ENCODE data around the gene ABTB1.

Gene ABTB1

DNA sequence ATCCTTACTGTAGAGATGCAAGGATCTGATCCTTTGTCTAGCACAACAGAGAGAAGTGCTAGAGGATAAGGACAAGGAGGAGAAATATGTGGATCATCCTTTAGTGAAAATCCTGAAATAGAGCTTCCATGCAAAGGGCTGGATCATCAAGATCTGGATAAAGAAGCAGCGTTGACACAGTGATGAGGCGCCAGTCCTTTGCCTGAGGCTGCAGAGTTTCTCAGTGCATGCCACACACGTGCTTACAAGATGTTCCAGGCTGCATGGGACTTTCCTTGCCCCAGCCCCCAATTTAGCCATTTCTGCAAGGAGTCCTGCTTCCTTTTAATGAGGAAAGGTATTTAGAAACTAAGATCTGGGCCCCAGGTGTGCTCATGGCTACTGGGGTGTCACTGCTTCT lies 7.2 kb upstream of the ABTB1 start:
- no peak for DNase-seq (ENCODE audit: insufficient read length)
- TF ChIP-seq TAF1 (IDR thresholded peaks at IDR 0.05; ENCODE audit: borderline replicate concordance, low read depth, low read length) (no peak), POLR2AphosphoS5 (IDR thresholded peaks at IDR 0.05; ENCODE audit: low read depth, low read length) (no peak), POLR2A (IDR thresholded peaks at IDR 0.05; ENCODE audit: low read depth, low read length) (no peak)
- no peak for FAIRE-seq

DNA sequence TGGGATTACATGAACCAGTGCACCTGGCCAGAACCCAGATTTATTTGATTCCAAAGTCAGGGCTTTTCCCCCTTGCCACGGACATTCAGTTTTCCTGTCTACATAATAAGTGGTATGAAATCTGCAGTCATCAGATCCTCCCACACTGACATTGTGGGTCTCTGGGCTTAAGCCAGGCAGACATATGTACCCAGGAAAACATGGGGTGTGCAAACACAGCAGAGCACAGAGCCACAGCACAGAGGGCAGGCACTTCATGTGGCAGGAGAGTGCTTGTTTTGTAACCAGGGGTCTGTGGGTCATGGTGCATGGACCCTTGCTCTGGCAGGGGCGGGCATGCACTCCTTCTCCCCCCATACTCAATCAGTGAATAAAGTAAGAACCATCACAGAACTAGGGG lies 6.1 kb upstream of the ABTB1 start:
- FAIRE-seq (no peak), DNase-seq (ENCODE audit: insufficient read length) (no peak)
- TF ChIP-seq POLR2AphosphoS5 (IDR thresholded peaks at IDR 0.05; ENCODE audit: low read depth, low read length) (no peak), TAF1 (IDR thresholded peaks at IDR 0.05; ENCODE audit: borderline replicate concordance, low read depth, low read length) (no peak), POLR2A (IDR thresholded peaks at IDR 0.05; ENCODE audit: low read depth, low read length) (no peak)

DNA sequence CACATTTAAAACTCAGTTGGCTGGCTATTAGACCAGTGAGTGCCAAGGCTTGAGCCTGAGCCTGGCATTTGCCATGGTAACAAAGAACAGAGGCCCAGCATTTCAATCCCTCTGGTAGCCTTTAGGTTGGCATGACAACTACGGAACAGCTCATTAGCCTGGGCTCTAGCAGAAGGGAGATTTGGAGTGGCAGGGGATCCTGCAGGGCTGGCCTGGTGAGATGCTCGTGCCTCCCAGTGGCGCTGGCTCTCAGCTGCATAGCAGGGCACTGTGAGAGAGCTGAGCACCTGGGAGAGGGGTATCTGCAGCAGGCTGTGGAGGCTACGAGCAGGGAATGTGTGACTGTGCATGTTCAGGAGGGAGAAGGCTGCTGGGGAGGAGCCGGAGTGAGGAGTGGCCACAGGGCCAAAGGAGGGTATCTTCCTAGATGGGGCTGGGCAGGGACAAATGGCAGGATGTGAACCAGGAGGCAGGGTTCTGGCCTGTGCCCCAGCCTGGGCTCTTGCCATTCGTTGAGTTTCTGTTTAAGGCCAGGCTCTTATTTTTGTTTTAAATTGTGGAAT lies 5.6 kb upstream of the ABTB1 start:
- FAIRE-seq (no peak), DNase-seq (ENCODE audit: insufficient read length) (no peak)
- TF ChIP-seq POLR2AphosphoS5 (IDR thresholded peaks at IDR 0.05; ENCODE audit: low read depth, low read length), result no peak
- TF ChIP-seq POLR2A (IDR thresholded peaks at IDR 0.05; ENCODE audit: low read depth, low read length), result no peak
- TF ChIP-seq TAF1 (IDR thresholded peaks at IDR 0.05; ENCODE audit: borderline replicate concordance, low read depth, low read length), result no peak

DNA sequence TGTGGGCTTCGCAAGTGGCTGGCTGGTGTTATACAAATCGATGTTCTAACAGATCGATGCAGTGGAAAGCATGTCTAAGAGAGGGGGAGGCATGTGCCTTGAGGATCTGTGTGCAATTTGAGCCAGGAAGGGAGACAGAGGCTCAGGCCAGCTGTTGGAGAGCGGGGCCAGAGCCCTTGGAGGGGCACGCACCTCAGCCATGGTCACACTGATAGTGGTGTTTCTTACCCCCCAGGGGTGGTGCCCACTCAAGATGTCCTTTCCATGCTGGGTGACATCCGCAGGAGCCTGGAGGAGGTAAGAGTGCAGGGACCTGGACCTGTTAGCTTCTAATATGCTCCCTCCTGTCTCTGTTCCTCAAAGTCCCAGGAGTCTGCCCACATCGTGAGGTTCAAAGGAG lies 3.8 kb upstream of the ABTB1 start:
- DNase-seq (ENCODE audit: insufficient read length), result no peak
- no peak for TF ChIP-seq POLR2A (IDR thresholded peaks at IDR 0.05; ENCODE audit: low read depth, low read length)
- TF ChIP-seq TAF1 (IDR thresholded peaks at IDR 0.05; ENCODE audit: borderline replicate concordance, low read depth, low read length), result no peak
- FAIRE-seq, result no peak

DNA sequence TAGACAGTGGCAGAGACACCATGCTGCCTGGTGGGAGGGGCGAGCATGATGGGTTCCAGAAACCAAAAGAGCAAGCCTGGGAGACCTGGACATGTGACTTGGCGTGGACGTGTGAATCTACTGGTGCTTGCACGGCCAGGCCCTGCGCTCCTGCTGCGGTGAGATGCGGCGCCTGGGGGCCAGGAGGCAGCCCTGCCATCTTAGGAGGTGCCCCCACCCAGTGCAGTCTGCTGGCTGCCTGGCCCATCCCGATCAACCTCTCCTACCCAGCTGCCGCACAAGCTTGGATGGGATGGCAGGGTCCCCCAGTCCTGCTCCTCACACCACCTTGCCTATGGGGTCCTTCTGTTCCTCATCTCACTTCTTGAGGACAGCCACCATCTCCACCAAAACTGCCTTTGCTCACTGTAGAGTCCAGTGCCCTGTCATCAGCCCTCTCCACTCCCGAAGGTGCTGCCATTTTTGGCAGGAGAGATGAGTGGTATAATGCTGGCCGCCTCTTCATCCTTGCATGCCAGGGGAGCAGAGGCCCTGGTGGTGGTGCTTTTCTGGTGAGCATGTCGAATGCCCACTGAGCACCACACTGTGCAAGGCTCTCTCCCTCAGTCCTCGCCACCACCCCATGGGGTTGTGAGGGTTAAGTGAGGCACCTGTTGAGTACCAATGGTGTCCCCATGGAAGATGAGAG lies 3.1 kb upstream of the ABTB1 start:
- TF ChIP-seq TAF1 (IDR thresholded peaks at IDR 0.05; ENCODE audit: borderline replicate concordance, low read depth, low read length) (no peak), POLR2AphosphoS5 (IDR thresholded peaks at IDR 0.05; ENCODE audit: low read depth, low read length) (no peak), POLR2A (IDR thresholded peaks at IDR 0.05; ENCODE audit: low read depth, low read length) (no peak)
- FAIRE-seq, result no peak
- DNase-seq (ENCODE audit: insufficient read length), result no peak

DNA sequence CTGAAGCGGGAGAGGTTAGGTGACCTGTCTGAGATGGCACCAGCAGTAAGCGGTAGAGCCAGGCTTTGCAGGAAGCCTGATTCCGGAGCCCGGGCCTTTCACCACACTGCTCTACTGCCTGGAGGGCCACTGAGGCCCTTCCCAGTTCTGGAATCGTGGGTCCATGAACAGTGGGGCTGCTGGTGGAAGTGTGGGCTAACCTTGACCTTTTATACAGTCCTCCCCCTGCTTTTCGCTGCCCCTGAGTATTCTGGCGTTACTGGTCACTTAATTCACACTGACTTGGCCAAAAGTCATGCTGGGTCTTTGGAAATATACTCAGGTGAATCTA lies 2.6 kb upstream of the ABTB1 start:
- no peak for TF ChIP-seq POLR2A (IDR thresholded peaks at IDR 0.05; ENCODE audit: low read depth, low read length)
- TF ChIP-seq POLR2AphosphoS5 (IDR thresholded peaks at IDR 0.05; ENCODE audit: low read depth, low read length), result no peak
- TF ChIP-seq TAF1 (IDR thresholded peaks at IDR 0.05; ENCODE audit: borderline replicate concordance, low read depth, low read length), result no peak
- FAIRE-seq (no peak), DNase-seq (ENCODE audit: insufficient read length) (no peak)

DNA sequence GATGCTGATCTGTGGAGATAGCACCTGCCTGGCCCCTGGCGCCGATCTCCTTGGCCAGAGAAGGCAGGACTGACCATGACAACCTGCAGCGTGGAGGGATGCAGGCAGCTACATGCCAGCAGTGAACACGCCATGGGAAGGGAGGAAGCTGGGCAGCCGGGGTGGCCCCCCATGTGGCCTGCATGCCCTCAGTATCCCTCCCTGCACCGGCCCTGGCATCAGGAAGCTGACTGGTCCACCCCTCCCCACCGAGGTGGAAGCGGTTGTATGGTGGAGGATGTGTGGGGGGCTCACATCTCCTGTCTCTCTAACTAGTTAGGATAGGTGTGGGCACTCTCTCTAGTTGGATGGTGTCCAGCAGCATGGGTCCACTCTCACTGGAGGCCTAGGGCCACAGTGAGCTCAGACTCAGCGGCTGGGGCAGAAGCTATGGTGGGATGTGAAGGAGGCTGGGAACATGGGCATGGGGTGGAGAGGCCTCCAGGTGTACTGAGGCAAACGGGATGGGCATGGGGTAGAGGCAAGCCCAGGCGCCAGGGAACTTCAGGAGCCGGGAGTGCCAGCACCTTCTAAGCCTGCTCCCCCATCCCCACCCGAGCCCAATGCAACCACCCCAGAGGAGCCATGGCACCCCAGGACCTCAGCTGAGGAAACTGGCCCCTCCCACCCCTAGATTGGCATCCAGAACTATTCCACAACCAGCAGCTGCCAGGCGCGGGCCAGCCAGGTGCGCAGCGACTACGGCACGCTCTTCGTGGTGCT lies 1.8 kb upstream of the ABTB1 start:
- no peak for TF ChIP-seq TAF1 (IDR thresholded peaks at IDR 0.05; ENCODE audit: borderline replicate concordance, low read depth, low read length)
- TF ChIP-seq POLR2AphosphoS5 (IDR thresholded peaks at IDR 0.05; ENCODE audit: low read depth, low read length), result no peak
- TF ChIP-seq POLR2A (IDR thresholded peaks at IDR 0.05; ENCODE audit: low read depth, low read length), result no peak
- FAIRE-seq (no peak), DNase-seq (ENCODE audit: insufficient read length) (no peak)

DNA sequence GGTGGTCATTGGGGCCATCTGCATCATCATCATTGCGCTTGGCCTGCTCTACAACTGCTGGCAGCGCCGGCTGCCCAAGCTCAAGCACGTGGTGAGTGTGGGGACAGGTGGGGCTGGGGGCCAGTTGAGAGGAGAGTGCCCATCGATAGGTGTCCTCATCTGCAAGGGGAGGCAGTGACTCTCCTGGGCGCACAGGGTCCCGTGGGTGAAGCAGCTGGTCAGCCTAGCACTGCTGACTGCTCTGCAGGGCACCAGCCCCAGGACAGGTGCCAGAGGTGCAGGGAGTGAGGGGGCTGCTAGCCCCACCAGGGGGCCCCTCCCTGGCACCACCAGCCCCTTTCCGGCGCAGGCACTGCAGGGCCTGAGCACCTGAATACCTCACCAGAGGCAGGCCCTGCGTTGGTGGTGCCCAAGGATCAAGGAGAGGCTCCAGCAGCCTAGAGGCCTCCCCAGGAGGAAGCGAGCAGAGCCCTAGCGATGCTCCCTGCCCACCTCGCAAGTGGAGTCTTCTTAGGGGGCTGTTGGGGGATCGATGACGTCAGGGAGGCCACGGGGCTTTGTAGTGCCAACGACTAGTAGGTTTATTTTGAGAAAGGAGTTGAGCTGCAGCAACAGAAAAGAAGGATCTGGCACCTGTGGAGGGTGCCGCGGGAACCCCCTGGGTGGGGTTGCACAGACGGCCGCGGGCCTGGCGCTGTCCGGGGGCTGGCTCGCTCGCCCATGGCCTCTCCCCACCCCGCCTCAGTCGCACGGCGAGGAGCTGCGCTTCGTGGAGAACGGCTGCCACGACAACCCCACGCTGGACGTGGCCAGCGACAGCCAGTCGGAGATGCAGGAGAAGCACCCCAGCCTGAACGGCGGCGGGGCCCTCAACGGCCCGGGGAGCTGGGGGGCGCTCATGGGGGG lies 976 bp upstream of the ABTB1 start:
- peak; percentile 46 for FAIRE-seq
- peak; percentile 69; the same call in 1 of the 2 replicates for TF ChIP-seq POLR2AphosphoS5 (IDR thresholded peaks at IDR 0.05; ENCODE audit: low read depth, low read length)
- no peak for TF ChIP-seq TAF1 (IDR thresholded peaks at IDR 0.05; ENCODE audit: borderline replicate concordance, low read depth, low read length)
- TF ChIP-seq POLR2A (IDR thresholded peaks at IDR 0.05; ENCODE audit: low read depth, low read length), result peak; percentile 62
- peak; percentile 64 for DNase-seq (ENCODE audit: insufficient read length)

DNA sequence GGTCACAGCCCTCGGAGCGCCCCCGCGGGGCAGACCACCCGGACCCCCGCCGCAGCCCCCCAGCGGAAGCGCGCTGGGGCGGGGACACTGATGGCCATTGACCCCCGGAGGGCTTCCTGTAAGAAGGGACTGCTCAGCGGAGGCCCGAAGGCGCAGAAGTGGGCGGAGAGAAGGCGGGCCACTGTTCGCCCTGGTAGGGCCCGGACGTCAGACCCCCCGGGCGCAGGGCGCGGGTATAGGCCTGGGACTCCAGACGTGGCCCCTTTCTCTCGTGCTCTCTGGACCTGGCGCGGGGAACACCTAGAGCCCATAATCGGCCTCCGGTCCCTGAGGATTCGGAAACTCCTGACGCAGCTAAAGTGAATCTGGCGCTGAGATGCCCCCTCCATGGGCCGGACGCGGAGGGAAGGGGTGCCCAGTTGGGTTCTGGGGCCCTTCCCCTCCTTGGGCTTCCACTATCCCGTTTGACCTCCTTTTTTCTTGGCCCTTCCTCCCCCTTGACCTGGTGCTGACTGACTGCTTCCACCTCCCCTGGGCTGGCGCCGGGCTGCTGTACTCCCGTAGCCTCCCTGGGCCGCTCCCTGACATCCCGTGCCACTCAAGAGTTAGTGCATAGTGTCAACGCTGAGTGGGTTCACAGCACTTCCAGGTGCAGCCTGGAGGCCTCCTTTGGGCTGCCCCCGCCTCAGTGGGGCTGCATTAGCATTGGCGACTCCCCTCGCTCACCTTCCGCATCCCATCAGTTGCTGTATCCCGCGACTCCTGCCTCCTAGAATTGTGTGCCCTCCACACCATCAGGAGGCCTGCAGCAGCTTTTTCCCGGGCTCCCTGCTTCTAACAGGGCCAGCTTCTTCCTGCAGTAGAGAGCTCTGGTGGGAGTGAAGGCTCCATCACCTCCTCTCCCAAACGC lies 694 bp downstream of the ABTB1 start:
- TF ChIP-seq POLR2AphosphoS5 (IDR thresholded peaks at IDR 0.05; ENCODE audit: low read depth, low read length) (no peak), POLR2A (IDR thresholded peaks at IDR 0.05; ENCODE audit: low read depth, low read length) (no peak), TAF1 (IDR thresholded peaks at IDR 0.05; ENCODE audit: borderline replicate concordance, low read depth, low read length) (no peak)

DNA sequence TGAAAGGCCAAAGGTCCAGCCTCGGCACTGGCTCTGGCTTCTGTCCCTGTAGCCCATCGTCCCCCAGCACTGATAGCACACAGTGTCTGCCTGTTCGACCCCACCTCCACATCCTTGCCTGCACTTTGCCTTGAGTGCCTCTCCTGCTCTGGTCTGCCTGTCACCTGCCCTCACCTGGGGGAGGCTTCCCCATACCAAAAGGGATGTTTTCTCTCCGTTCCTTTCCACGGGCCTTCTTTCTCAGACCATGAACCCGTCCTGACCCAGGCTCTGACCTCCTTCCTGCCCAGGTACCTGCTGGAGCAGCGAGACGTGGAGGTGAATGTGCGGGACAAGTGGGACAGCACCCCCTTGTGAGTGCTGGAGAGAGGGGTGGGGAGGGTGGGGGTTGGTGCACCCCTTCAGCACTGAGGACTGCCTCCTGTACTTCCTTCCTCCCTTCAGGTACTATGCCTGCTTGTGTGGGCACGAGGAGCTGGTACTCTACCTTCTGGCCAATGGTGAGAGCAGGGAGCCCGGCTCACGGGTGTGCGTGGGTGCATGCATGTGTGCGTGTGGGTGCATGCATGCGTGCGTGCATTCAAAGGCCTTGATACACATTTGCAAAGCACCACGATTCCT lies 1.5 kb downstream of the ABTB1 start:
- TF ChIP-seq POLR2AphosphoS5 (IDR thresholded peaks at IDR 0.05; ENCODE audit: low read depth, low read length) (no peak), TAF1 (IDR thresholded peaks at IDR 0.05; ENCODE audit: borderline replicate concordance, low read depth, low read length) (no peak)
- no peak for DNase-seq (ENCODE audit: insufficient read length)
- no peak for FAIRE-seq

More for the DNA sequence above, 694 bp downstream of the ABTB1 start:
- DNase-seq (ENCODE audit: insufficient read length) (peak; percentile 46), FAIRE-seq (no peak)
